GM19463 (cell line): ENCODE results near the gene LRRC74A.

Experiments
- ATAC-seq: cut with Tn5 transposase; IDR thresholded peaks from one replicate; pipeline ENCODE4 v1.9.1; 2021; ENCODE audit warnings: mild to moderate bottlenecking, moderate library complexity; ENCODE audit not compliant: unreplicated experiment

LRRC74A gene

GRCh38 chr14:76808990-76809389, 17.2 kb upstream of the LRRC74A start:
- no peak for ATAC-seq

- ATAC-seq = no peak
Measured at GRCh38 chr14:76810525-76810924, 15.7 kb upstream of the LRRC74A start.

- ATAC-seq = no peak
Measured at GRCh38 chr14:76810953-76811400, 15.2 kb upstream of the LRRC74A start.

GRCh38 chr14:76811561-76811960, 14.6 kb upstream of the LRRC74A start:
- ATAC-seq = no peak

GRCh38 chr14:76812093-76812421, 14.2 kb upstream of the LRRC74A start:
- ATAC-seq = no peak

- peak; percentile 83 for ATAC-seq
Measured at GRCh38 chr14:76812422-76813383, 13.5 kb upstream of the LRRC74A start, which contains the start of gene ANGEL1. Gene ANGEL1 (minus strand): TSS chr14:76812882. CDS start chr14:76812827, 55 bp downstream.

GRCh38 chr14:76814726-76815645, 11.2 kb upstream of the LRRC74A start:
- ATAC-seq = no peak

GRCh38 chr14:76820700-76821099, 5.5 kb upstream of the LRRC74A start:
- ATAC-seq = no peak

GRCh38 chr14:76827696-76828296, 1.6 kb downstream of the LRRC74A start:
- ATAC-seq = no peak

- ATAC-seq = no peak
Measured at GRCh38 chr14:76828339-76829012, 2.3 kb downstream of the LRRC74A start.

GRCh38 chr14:76829013-76829365, 2.8 kb downstream of the LRRC74A start:
- ATAC-seq = no peak

GRCh38 chr14:76829650-76830421, 3.6 kb downstream of the LRRC74A start:
- no peak for ATAC-seq

- no peak for ATAC-seq
Measured at GRCh38 chr14:76830556-76830955, 4.3 kb downstream of the LRRC74A start.

- ATAC-seq = no peak
Measured at GRCh38 chr14:76832503-76832988, 6.3 kb downstream of the LRRC74A start.

- no peak for ATAC-seq
Measured at GRCh38 chr14:76833011-76833410, 6.8 kb downstream of the LRRC74A start.

- ATAC-seq = no peak
Measured at GRCh38 chr14:76834241-76834661, 8.0 kb downstream of the LRRC74A start.

- ATAC-seq = no peak
Measured at GRCh38 chr14:76836029-76836630, 9.9 kb downstream of the LRRC74A start.

- no peak for ATAC-seq
Measured at GRCh38 chr14:76837524-76837923, 11.3 kb downstream of the LRRC74A start.

GRCh38 chr14:76842414-76842813, 16.2 kb downstream of the LRRC74A start:
- ATAC-seq = no peak
